ENCODE measurements around the gene PAK4. TPM values are rescaled to one million over a fixed set of nuclear protein-coding genes. Genes with fewer than 3 reads are reported as not detected.

Gene PAK4
- total RNA-seq, 3 donors from 2014 or later, result 3.5 to 12.0 (median 10.2) TPM

- TF ChIP-seq POLR2AphosphoS5 (IDR thresholded peaks at IDR 0.05), result no peak
- TF ChIP-seq, protein P1, sequence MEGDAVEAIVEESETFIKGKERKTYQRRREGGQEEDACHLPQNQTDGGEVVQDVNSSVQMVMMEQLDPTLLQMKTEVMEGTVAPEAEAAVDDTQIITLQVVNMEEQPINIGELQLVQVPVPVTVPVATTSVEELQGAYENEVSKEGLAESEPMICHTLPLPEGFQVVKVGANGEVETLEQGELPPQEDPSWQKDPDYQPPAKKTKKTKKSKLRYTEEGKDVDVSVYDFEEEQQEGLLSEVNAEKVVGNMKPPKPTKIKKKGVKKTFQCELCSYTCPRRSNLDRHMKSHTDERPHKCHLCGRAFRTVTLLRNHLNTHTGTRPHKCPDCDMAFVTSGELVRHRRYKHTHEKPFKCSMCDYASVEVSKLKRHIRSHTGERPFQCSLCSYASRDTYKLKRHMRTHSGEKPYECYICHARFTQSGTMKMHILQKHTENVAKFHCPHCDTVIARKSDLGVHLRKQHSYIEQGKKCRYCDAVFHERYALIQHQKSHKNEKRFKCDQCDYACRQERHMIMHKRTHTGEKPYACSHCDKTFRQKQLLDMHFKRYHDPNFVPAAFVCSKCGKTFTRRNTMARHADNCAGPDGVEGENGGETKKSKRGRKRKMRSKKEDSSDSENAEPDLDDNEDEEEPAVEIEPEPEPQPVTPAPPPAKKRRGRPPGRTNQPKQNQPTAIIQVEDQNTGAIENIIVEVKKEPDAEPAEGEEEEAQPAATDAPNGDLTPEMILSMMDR (IDR thresholded peaks at IDR 0.05), result no peak
- no peak for TF ChIP-seq POLR2A (IDR thresholded peaks at IDR 0.05)
- Histone ChIP-seq H3K36me3 (peaks cover 9% of the 10 kb centered on the region), H3K9me3 (no peaks in the 10 kb centered on the region), H3K4me1 (no peaks in the 10 kb centered on the region), H3K27ac (no peak overlapping the region), H3K4me3 (no peak overlapping the region), H3K27me3 (no peaks in the 10 kb centered on the region)
- DNase-seq (ENCODE audit: low spot score in 2 of 2), result no peak
- intact Hi-C loops (cut with DNase I; ENCODE audit: low total_unique reads), result no loop called here
Measured at GRCh38 chr19:39178296-39179006, 52.9 kb downstream of the PAK4 start.

GRCh38 chr19:39179754-39180153, 54.2 kb downstream of the PAK4 start:
- no peak overlapping the region for H3K4me3 ChIP-seq
- DNase-seq (ENCODE audit: low spot score in 2 of 2), result no peak
- TF ChIP-seq POLR2AphosphoS5 (IDR thresholded peaks at IDR 0.05) (no peak), POLR2A (IDR thresholded peaks at IDR 0.05) (no peak)
- TF ChIP-seq, protein P1 (IDR thresholded peaks at IDR 0.05), result no peak
- H3K9me3 ChIP-seq, result no peaks in the 10 kb centered on the region
- H3K4me1 ChIP-seq, result no peaks in the 10 kb centered on the region
- H3K27me3 ChIP-seq, result no peaks in the 10 kb centered on the region
- intact Hi-C loops (cut with DNase I; ENCODE audit: low total_unique reads), result no loop called here
- H3K36me3 ChIP-seq, result peaks cover 9% of the 10 kb centered on the region
- H3K27ac ChIP-seq, result no peak overlapping the region

- no peak overlapping the region for H3K4me3 ChIP-seq
- intact Hi-C loops (cut with DNase I; ENCODE audit: low total_unique reads), result no loop called here
- no peak overlapping the region for H3K27ac ChIP-seq
- no peaks in the 10 kb centered on the region for H3K4me1 ChIP-seq
- H3K36me3 ChIP-seq, result peaks cover 9% of the 10 kb centered on the region
- H3K9me3 ChIP-seq, result no peaks in the 10 kb centered on the region
- H3K27me3 ChIP-seq, result no peaks in the 10 kb centered on the region
- TF ChIP-seq POLR2A (IDR thresholded peaks at IDR 0.05) (no peak), POLR2AphosphoS5 (IDR thresholded peaks at IDR 0.05) (no peak)
- TF ChIP-seq, protein P1 (IDR thresholded peaks at IDR 0.05), result no peak
- DNase-seq (ENCODE audit: low spot score in 2 of 2), result no peak
Measured at GRCh38 chr19:39180749-39181148, 55.2 kb downstream of the PAK4 start.

DNA sequence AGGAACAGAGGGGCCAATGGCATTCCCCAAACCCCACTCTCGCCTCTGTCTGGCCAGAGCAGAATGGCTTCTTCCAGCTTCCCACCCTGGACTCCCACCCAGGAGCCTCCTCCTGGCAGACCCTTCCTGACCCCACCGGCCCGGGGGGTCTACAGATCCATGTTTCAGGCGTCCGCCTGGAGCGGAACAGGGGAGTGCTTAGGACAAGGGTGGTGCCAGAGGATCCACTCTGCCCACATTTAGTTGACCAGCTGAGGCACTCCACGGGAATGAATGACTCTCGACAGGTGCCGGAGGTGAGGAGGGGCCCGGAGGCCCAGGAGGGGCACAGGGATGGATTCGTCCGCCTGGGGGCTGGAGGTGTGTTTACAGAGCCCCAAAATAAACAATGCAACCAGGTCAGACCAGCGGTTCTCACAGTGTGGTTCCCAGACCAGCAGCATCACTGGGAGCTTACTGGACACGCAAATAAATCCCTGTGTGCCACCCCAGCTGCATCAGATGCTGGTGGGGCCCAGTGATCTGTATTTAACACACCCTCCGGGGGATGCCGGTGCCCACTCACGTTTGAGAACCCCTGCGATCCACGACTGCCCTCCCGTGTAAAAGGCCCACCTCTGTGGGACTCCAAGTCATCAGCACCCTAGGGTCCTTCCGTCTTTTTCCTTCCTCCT, 56.1 kb downstream of the PAK4 start:
- intact Hi-C loops (cut with DNase I; ENCODE audit: low total_unique reads), result no loop called here
- Histone ChIP-seq H3K27me3 (no peaks in the 10 kb centered on the region), H3K9me3 (no peaks in the 10 kb centered on the region), H3K36me3 (peaks cover 9% of the 10 kb centered on the region), H3K4me1 (no peaks in the 10 kb centered on the region), H3K27ac (no peak overlapping the region), H3K4me3 (no peak overlapping the region)
- TF ChIP-seq POLR2A (IDR thresholded peaks at IDR 0.05) (no peak), POLR2AphosphoS5 (IDR thresholded peaks at IDR 0.05) (no peak)
- TF ChIP-seq, protein P1 (IDR thresholded peaks at IDR 0.05), result no peak
- no peak for DNase-seq (ENCODE audit: low spot score in 2 of 2)

DNA sequence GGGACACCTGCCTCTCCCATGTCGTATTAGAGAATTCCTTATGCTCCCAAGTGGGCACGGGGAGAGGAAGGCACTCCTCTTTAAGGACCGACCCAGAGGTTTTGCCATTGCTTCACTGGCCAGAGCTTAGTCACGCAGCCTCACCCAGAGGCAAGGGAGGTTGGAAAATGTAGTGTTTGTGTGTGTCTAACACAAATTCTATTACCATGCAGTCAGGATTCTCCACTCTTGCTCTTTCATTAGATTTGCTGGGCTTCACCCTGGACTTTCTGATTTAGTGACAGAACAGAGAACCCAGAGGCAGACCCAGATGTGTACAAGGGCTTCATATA, 56.6 kb downstream of the PAK4 start:
- peaks cover 9% of the 10 kb centered on the region for H3K36me3 ChIP-seq
- H3K4me3 ChIP-seq, result no peak overlapping the region
- no peaks in the 10 kb centered on the region for H3K9me3 ChIP-seq
- H3K27ac ChIP-seq, result no peak overlapping the region
- DNase-seq (ENCODE audit: low spot score in 2 of 2), result no peak
- no peaks in the 10 kb centered on the region for H3K27me3 ChIP-seq
- intact Hi-C loops (cut with DNase I; ENCODE audit: low total_unique reads), result no loop called here
- H3K4me1 ChIP-seq, result no peaks in the 10 kb centered on the region
- TF ChIP-seq, protein P1 (IDR thresholded peaks at IDR 0.05), result no peak
- TF ChIP-seq POLR2A (IDR thresholded peaks at IDR 0.05), result no peak
- no peak for TF ChIP-seq POLR2AphosphoS5 (IDR thresholded peaks at IDR 0.05)
